Neutrophil (primary cell): ENCODE data around the gene BAZ1B.
"Not testable (repeated sequence)": the region's sequence is repeated elsewhere in the genome, so short reads cannot be mapped to it uniquely, and the experiment has no call there.

Experiments used
- H3K27ac ChIP-seq: fragments of 200-600 bp; sonication (generic); 2 replicates; pipeline ENCODE4 v1.5.1; 2016; ENCODE audit warnings: mild to moderate bottlenecking, moderate library complexity
- H3K27me3 ChIP-seq: fragments of 200-600 bp; sonication (generic); 2 replicates; pipeline ENCODE4 v1.6.0; 2016; ENCODE audit warnings: mild to moderate bottlenecking
- H3K36me3 ChIP-seq: fragments of 200-600 bp; sonication (generic); 2 replicates; pipeline ENCODE4 v1.5.1; 2017
- H3K4me1 ChIP-seq, 2 experiments: fragments of 200-600 bp in 1 of 2; sonication (generic) in 1 of 2; 1 replicate in 1 of 2; 2 replicates in 1 of 2; pipeline versions ENCODE4 v1.5.1 to v1.6.1; 2013 to 2016; ENCODE audit warnings: low read depth in 1 of 2, low read length in 1 of 2, mild to moderate bottlenecking in 1 of 2, moderate library complexity in 1 of 2; ENCODE audit not compliant: control insufficient read depth in 1 of 2, insufficient read depth in 1 of 2
- H3K4me3 ChIP-seq, 2 experiments: fragments of 200-600 bp in 1 of 2; sonication (generic) in 1 of 2; 1 replicate in 1 of 2; 2 replicates in 1 of 2; pipeline ENCODE4 v1.5.1; 2013 to 2016; ENCODE audit warnings: low read depth in 1 of 2, low read length in 1 of 2, mild to moderate bottlenecking in 1 of 2, moderate library complexity in 1 of 2
- H3K9me3 ChIP-seq: fragments of 200-600 bp; sonication (generic); 2 replicates; pipeline ENCODE4 v1.5.1; 2016
- CTCF ChIP-seq: fragments of 200-600 bp; sonication (generic); IDR thresholded peaks from 2 replicates; pipeline ENCODE4 v1.5.1; 2016; ENCODE audit warnings: antibody characterized with exemption

BAZ1B gene

DNA sequence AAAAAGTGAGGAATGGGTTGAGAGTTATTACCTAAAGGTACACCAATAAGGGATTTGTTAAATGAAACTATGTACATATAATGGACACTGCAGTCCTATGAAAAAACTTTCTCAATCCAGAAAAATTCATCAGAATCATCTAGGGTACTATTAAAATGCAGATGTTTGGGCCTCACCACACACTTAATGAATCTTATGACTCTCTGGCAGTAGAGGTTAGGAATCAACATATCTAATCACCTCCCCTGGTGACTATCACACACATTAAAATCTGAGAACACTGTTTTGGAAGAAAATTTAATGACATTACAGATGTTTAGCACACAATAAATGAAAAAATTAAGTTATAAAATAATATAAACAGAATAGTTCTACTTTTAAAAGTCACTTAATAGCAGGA lies 32.1 kb downstream of the BAZ1B start:
- Histone ChIP-seq H3K36me3 (peaks cover 81% of the 10 kb centered on the region), H3K9me3 (no peaks in the 10 kb centered on the region), H3K27me3 (no peaks in the 10 kb centered on the region), H3K4me1 (no peaks in the 10 kb centered on the region), H3K4me3 (no peak overlapping the region), H3K27ac (no peak overlapping the region)
- no peak for TF ChIP-seq CTCF

GRCh38 chr7:73487486-73487885 lies 34.6 kb downstream of the BAZ1B start:
- H3K4me3 ChIP-seq: no peak overlapping the region
- H3K27ac ChIP-seq: no peak overlapping the region
- no peaks in the 10 kb centered on the region for H3K9me3 ChIP-seq
- no peak for TF ChIP-seq CTCF
- peaks cover 74% of the 10 kb centered on the region for H3K36me3 ChIP-seq
- H3K27me3 ChIP-seq: no peaks in the 10 kb centered on the region
- H3K4me1 ChIP-seq: no peaks in the 10 kb centered on the region

GRCh38 chr7:73483171-73483570 lies 38.9 kb downstream of the BAZ1B start:
- peaks cover 59% of the 10 kb centered on the region for H3K36me3 ChIP-seq
- no peak overlapping the region for H3K27ac ChIP-seq
- H3K9me3 ChIP-seq: no peaks in the 10 kb centered on the region
- TF ChIP-seq CTCF: no peak
- H3K4me1 ChIP-seq: no peaks in the 10 kb centered on the region
- no peak overlapping the region for H3K4me3 ChIP-seq
- H3K27me3 ChIP-seq: no peaks in the 10 kb centered on the region

- no peak overlapping the region for H3K4me3 ChIP-seq
- TF ChIP-seq CTCF: no peak
- no peak overlapping the region for H3K27ac ChIP-seq
- H3K27me3 ChIP-seq: no peaks in the 10 kb centered on the region
- H3K36me3 ChIP-seq: peaks cover 59% of the 10 kb centered on the region
- no peaks in the 10 kb centered on the region for H3K9me3 ChIP-seq
- no peaks in the 10 kb centered on the region for H3K4me1 ChIP-seq
Measured at GRCh38 chr7:73482746-73483145, 39.3 kb downstream of the BAZ1B start.

GRCh38 chr7:73481521-73481920 lies 40.6 kb downstream of the BAZ1B start:
- H3K9me3 ChIP-seq: not testable (repeated sequence)

GRCh38 chr7:73478549-73478948 lies 43.5 kb downstream of the BAZ1B start:
- no peak overlapping the region for H3K27ac ChIP-seq
- H3K27me3 ChIP-seq: no peaks in the 10 kb centered on the region
- H3K4me3 ChIP-seq: no peak overlapping the region
- H3K4me1 ChIP-seq: peaks cover 5 to 6% of the 10 kb centered on the region in 2 experiments
- peaks cover 48% of the 10 kb centered on the region for H3K36me3 ChIP-seq
- no peaks in the 10 kb centered on the region for H3K9me3 ChIP-seq
- TF ChIP-seq CTCF: no peak

More at GRCh38 chr7:73481521-73481920, 40.6 kb downstream of the BAZ1B start:
- H3K36me3 ChIP-seq: peaks cover 53% of the 10 kb centered on the region
- not testable (repeated sequence) for H3K4me1 ChIP-seq, H3K27me3 ChIP-seq, H3K27ac ChIP-seq, H3K4me3 ChIP-seq
